Subcutaneous adipose tissue (tissue), 4 donors: ENCODE data around the gene ASPA. TPM values are rescaled to one million over a fixed set of nuclear protein-coding genes. Genes with fewer than 3 reads are reported as not detected.

ENCODE experiments used
- total RNA-seq, 4 donors: library from RNA; depleted of rRNA; stranded (reverse); fragments of >200 nt; gene quantifications; one replicate each; pipeline ENCODE4 v1.1.0, GENCODE V29; 2016
- TF ChIP-seq, protein P1 (sequence below): fragments of 450-650 bp; IDR thresholded peaks from one replicate; pipeline ENCODE4 v1.5.1; 2016; ENCODE audit warnings: low read depth, mild to moderate bottlenecking, control low read depth, antibody characterized with exemption, moderate library complexity

ASPA gene
- total RNA-seq, 4 donors from 2014 or later: 3.4 to 6.6 (median 5.6) TPM

DNA sequence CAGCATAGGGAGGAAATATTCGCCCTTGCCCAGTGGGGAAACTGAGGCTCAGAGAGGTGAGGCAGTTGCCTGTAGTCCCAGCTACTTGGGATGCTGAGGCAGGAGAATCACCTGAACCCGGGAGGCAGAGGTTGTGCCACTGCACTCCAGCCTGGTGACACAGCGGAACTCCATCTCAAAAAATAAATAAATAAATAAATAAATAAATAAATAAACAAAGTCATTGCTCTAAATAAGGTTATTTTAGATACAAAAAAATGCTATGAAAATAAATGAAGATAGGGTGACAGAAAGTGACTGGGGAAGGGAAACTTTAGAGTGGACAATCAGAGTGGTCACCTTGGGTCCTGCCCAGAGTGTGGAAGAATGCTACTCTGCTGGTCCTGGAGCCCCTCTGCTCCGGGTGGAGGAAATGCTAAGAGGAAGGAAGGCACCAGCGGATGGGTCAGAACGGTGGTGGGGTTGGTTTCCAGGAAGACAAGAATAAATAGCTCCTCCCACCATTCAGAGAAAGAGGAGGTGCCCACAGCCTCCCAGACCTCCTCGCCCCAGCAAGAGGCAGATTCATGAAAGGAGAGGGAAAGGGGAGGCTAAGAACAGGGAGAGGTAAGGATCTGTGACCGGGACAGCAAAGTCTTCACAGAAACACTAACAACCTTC, 64.2 kb downstream of the ASPA start:
- TF ChIP-seq, protein P1, sequence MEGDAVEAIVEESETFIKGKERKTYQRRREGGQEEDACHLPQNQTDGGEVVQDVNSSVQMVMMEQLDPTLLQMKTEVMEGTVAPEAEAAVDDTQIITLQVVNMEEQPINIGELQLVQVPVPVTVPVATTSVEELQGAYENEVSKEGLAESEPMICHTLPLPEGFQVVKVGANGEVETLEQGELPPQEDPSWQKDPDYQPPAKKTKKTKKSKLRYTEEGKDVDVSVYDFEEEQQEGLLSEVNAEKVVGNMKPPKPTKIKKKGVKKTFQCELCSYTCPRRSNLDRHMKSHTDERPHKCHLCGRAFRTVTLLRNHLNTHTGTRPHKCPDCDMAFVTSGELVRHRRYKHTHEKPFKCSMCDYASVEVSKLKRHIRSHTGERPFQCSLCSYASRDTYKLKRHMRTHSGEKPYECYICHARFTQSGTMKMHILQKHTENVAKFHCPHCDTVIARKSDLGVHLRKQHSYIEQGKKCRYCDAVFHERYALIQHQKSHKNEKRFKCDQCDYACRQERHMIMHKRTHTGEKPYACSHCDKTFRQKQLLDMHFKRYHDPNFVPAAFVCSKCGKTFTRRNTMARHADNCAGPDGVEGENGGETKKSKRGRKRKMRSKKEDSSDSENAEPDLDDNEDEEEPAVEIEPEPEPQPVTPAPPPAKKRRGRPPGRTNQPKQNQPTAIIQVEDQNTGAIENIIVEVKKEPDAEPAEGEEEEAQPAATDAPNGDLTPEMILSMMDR: no peak

- TF ChIP-seq, protein P1: no peak
These were observed 66.8 kb downstream of the ASPA start for GRCh38 chr17:3542410-3543088.

GRCh38 chr17:3543453-3543852, 67.7 kb downstream of the ASPA start:
- TF ChIP-seq, protein P1: no peak

GRCh38 chr17:3544365-3544764, 68.6 kb downstream of the ASPA start:
- TF ChIP-seq, protein P1: no peak

- TF ChIP-seq, protein P1: no peak
These were observed 69.4 kb downstream of the ASPA start for GRCh38 chr17:3545151-3545550.

- TF ChIP-seq, protein P1: no peak
These were observed 70.7 kb downstream of the ASPA start for GRCh38 chr17:3546521-3546920.

- TF ChIP-seq, protein P1: no peak
These were observed 71.2 kb downstream of the ASPA start for GRCh38 chr17:3546997-3547396.
